SH-SY5Y (cell line): ENCODE data around the gene KCNE2.

Source experiments
- GATA2 ChIP-seq: IDR thresholded peaks from 2 replicates; pipeline ENCODE4 v1.6.1; 2011; ENCODE audit warnings: mild to moderate bottlenecking, low read depth, low read length
- GATA3 ChIP-seq: IDR thresholded peaks from 2 replicates; pipeline ENCODE4 v1.6.1; 2011; ENCODE audit warnings: low read depth, mild to moderate bottlenecking, low read length, moderate library complexity

KCNE2 gene, protein sequence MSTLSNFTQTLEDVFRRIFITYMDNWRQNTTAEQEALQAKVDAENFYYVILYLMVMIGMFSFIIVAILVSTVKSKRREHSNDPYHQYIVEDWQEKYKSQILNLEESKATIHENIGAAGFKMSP

DNA sequence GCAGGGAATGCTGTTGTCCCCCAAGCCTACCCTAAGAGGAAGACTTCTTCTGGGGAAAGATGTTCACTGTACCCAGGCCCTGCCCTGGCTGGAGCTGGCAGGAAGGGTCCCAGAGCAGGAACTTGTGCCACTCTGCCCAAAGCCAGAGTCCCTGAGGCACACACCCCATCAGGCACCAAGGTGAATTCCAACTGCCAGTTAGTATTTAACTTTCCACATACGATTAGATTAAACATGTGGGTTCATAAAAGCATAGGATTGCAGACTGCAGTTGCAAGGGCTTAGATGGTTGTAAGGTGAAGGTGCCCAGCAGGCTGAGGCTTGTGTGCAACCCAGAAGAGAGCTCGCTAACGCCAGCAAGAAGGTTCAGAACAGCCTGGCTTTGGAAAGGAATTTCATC, at the start of gene KCNE2:
Gene KCNE2, plus strand, starts transcription at position 274 of the 400 bp plus-strand sequence. CDS start 6,473 bp downstream, outside the sequence.
- no peak for TF ChIP-seq GATA3
- no peak for TF ChIP-seq GATA2

DNA sequence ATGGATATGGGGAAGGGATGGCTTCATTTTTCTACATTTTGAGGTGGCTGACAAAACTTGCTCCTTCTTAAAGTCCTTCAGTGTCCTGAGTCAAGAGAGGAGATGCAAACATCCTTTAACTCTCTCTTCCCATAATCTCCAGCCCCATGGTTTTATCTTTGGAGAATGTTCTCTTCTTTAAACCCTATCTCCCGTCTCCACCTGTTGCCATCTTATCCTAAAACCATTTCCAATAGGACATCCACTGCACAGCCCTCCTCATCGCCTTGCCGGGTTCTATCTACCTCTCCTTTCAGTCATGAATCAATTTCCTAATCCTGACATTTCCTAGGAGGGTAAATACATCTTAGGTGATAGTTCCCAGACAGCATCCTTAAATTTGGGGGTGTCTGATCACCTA, 44.2 kb upstream of the KCNE2 start:
- TF ChIP-seq GATA3 (no peak), GATA2 (no peak)

DNA sequence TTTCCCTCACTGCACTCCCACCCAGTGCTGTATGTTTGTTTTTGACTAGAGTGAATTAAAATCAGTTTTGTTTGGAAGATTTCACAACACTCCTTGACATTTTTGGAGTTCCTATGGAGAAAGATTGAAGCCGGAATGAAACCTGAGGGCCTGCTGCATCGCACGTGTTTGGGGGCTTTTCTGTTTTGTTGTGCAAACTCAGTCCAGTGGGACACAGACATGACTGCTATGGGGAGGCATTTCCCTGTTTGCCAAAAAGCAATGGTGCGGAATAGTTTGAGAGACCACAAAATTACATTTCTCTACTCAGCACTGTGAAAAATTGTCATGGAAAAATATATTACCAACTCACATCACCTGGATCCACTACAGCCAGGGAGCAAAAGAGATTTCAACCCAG, 43.8 kb upstream of the KCNE2 start:
- TF ChIP-seq GATA3 (no peak), GATA2 (no peak)

DNA sequence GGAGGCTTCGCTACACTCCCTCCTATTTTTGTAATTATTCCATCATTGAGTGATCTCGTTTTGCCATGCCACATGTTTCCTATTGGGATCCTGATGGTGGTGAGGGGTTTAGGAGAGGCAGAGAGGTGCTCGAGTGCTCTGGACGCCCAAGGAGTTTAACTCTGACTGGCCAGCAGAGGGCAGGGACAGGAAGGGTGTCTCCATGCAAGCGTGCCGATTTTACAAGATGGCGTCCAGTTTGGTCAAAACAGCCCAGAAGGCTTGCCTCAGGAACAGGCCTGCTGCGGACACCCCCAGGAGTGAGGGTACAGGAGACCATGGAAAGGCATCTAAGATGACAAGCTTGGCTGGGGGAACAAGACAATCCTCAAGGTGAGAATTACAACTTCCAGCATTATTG, 33.8 kb upstream of the KCNE2 start:
- TF ChIP-seq GATA3 (no peak), GATA2 (no peak)

DNA sequence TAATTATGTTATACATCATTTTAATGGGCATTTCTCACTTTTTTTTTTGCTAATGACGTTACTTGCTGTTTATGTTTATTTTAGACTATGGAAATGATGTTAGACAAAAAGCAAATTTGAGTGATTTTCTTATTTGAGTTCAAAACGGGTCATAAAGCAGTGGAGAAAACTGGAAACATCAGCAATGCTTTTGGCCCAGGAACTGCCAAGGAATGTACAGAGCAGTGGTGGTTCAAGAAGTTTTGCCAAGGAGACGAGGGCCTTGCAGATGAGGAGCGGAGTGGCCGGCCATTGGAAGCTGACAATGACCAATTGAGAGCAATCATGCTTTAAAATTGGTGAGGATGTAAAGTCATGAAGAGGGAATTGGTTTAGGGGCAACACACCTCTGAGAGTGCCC, 32.1 kb upstream of the KCNE2 start:
- TF ChIP-seq GATA2 (no peak), GATA3 (no peak)

DNA sequence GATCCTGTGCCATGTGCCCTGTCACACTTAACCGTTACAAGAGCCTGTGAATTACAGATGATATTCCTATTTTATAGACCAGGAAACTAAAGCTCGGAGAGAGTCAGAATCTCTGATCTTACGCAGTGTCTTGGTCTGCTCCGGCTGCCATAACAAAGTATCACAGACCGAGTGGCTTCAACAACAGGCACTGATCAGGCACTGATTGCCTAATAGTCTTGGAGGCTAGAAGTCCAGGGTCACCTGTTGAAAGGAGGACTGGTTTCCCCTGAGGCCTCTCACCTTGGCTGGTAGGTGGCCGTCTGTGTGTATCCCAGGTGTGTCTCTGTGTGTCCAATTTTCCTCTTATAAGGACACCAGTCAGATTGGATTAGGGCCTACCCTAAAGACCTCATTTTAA, 31.5 kb upstream of the KCNE2 start:
- TF ChIP-seq GATA2, result no peak
- no peak for TF ChIP-seq GATA3

DNA sequence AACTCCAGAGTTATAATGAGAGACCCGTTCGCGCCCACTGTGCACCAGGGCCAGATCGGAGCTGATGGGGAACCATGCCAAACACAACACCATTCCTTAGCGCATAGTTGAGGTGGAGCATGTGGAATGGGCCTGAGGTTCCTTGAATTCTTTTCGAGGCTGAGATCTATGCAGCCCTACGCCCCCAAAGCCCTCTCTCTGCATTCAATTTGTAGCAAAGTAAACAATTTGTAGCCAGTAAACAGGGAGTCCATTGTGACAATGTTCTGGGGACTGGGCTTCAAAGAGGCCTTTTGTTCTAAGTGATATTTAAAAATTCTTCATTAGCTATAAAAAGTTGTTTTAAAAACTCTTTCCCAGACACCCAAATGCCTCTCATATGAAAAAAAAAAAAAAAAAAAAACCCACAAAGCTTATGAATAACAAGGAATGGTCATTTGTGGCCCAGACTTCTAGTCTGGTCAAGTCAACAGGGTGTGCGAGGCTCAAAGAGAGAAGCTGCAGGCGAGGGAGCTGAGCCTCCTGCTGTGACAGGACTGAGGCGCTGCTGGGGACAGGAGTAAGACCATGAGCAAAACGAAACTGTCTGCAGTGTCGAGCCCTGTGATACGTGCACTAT, 30.6 kb upstream of the KCNE2 start:
- TF ChIP-seq GATA3 (no peak), GATA2 (no peak)

DNA sequence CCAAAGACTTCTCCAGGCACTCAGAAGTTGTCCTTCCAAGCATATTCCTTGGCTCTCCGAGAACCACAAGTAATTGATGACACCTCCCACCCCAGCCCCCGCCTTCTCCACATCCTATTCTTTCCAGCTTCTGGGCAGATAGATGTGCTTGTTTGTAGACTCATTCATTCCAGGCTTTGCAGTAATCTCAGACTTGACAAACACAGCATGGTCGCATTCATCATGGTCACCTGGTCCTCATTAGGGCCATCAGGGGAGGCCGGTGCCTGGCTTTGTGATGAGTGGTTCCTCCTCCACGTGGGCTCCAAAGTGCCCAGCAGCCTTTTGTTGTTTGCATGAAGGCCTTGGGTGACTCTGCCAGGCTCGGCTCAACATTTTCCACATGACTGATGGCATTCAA, 28.5 kb upstream of the KCNE2 start:
- no peak for TF ChIP-seq GATA2
- TF ChIP-seq GATA3, result no peak

DNA sequence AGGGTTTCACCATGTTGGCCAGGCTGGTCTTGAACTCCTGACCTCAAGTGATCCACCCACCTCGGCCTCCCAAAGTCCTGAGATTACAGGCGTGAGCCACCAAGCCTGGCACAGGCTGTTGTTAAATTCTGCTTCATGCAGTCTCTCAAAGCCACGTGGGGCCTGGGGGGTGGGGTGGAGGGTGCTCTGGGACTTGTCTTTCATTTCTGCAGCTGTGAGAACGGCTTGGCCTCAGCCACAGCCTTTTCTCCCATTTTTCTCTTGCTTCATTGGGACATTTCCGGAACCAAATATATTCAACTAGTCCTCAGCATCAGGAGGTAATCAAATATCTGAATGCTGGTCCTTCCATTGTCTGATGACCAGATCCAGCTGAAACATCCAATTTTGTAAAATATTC, 27.6 kb upstream of the KCNE2 start:
- TF ChIP-seq GATA3 (no peak), GATA2 (no peak)

DNA sequence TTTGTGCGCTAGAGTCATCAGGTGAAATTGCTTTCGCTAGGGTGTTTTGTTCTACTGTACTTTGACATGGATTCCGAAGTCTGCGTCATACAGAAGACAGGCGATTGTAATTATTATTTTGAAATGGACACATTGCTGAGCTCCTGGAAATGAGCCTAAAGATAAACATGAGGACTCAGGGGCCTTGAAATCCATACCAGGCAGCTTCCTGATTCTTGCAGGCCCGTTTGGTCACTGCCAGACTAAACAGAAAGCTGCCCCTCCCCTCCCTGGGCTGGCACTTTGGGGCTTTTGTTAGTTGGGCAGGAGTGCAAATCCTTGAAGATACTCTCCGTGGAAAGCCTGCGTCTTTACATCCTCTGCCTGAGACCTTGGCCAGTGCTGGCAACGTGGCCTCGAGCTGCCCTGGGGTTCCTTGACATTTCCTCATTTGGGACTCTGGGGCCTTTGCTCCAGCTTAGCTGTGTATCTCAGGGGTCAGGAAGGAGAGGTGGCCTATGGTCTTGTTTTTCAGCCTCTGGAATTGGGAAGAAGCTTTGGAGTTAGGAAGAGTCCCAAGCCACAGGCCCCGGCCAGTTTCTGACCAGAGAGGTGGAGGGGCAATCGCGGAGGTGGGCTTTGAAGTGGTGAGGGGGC, 26.9 kb upstream of the KCNE2 start:
- TF ChIP-seq GATA3, result no peak
- no peak for TF ChIP-seq GATA2

DNA sequence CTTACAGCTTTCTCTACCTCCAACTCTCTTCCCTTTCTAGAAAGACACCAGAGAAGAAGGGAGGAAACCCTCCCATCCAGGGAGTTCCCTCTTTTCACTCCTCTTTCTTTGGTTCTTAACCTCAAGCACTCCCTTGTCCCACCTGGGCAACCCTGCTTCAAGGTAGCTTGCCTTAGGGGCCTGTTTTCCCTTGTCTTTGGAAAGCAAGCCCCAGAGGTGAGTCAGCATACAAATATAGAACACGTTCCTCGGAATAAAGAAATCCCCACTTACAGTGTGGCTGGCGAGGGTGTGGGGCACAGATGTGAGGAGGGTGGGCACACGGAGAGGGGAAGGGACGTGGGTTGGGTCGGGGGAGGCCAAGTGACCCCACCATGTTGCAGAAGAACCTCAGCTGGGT, 26.1 kb upstream of the KCNE2 start:
- TF ChIP-seq GATA2, result no peak
- TF ChIP-seq GATA3, result no peak

DNA sequence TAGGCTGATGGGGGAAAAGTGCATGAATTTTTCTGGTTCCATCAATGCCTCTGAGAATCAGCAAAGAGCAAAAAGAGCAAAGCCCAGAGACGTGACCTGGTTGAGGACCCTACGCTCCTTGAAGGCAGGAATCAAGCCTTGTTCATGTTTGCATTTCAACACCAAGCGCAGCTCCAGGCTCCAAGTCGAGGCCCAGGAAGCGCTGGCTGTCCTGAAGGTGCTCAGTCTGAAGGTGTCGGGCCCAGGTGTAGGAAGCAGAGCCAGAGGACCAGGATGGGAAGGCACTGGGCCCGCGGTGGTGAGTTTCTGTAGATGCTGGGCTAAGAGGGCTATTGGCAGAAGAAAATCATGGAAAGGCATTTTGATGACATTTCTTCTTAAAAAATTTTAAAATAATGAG, 25.6 kb upstream of the KCNE2 start:
- TF ChIP-seq GATA3 (no peak), GATA2 (no peak)

DNA sequence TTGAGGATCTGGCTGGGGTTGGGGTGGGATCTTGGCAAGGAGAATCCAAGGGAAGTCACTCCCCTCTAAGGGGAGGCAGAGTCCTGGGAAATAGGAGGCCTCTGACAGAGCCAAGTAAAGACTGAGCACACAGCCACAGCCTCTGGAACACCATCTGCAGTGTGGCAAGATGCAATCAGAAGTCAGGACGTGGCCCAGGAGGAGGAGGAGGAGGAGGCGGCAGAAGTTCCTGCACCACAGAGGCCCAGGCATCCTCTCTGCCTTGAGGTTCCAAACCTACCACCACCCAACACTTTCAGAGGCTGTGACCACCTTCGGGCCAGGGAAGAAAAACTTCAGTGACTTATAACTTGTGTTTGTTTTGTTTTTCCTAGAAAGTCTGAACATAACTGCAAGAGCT, 23.7 kb upstream of the KCNE2 start:
- no peak for TF ChIP-seq GATA2
- TF ChIP-seq GATA3, result no peak

DNA sequence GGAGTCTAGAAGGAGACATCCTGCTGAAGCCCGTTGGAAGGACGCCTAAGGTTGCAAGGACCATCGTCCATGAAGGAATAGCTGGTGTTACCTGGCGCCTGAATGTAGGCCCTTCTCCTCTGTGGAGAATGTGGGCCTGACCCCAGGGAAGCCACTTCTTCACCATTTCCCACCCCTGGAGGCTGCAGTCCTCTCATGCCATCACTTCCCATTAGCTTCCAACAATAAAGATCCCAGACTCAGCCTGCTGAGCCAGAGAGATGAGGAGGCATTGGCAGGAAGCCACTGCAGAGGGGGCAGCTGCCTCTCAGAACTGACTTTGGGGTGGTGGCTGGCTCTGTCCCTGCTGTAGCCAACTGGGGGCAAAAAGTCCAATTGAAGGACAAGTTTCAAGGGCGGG, 21.3 kb upstream of the KCNE2 start:
- TF ChIP-seq GATA2 (no peak), GATA3 (no peak)

DNA sequence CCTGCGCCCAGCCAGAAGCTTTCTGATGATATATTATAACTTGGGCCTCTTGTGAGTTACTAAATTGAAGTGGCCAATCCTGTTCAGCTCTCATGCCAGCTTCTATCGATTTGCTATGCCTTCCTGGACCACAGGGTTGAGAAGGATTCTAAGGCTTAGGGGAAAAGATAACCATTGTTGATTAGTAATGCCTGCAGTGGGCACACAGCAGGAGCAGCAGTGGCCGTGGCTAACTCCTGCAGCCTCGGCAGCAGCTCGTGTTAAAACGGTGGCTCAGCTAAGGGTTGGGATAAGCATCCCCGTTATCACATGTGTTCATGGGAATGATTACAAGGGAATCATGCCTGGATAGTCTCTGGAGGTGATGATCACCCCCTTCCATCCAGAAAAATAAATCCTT, 20.5 kb upstream of the KCNE2 start:
- TF ChIP-seq GATA2, result no peak
- TF ChIP-seq GATA3, result no peak

DNA sequence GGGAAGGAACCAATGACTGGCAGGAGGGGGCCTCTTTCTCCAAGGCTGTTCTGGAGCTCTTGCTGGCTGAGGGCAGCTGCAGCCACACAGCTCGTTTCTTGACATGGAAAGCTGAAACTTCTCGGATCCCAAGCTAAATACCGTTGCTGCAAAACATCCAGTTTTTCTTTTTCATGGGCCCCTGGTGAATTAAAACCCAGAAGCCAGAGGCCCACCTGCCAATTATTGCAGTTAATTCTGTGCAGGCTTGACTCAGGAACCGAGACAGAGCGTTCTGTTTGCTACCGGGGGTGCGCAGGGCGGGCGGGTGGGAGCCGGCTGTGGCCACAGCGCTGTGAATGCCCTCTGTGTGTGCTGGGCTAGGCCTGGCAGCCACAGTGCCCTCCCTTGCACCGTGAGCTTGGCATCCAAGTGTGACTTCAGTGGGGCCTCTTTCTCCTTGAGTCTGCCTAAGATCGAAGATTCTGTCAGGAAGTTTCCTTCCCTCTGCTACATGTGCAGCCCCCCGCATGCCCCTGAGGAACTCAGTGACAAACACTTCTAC, 19.9 kb upstream of the KCNE2 start:
- TF ChIP-seq GATA3 (no peak), GATA2 (no peak)
